Myocyte (in vitro differentiated cells): ENCODE results near the gene SERPINA3. TPM values are rescaled to one million over a fixed set of nuclear protein-coding genes. Genes with fewer than 3 reads are reported as not detected.
"Not testable (repeated sequence)": the region's sequence is repeated elsewhere in the genome, so short reads cannot be mapped to it uniquely, and the experiment has no call there.

ENCODE experiments used
- DNase-seq: peaks from one replicate; pipeline ENCODE4 v3.0.0-alpha.2; 2012; ENCODE audit warnings: low read depth
- polyA plus RNA-seq: library from polyadenylated mRNA; unstranded; fragments of >200 nt; gene quantifications from one replicate; pipeline ENCODE4 v1.2.1, GENCODE V29; 2012; ENCODE audit warnings: missing spikeins
- total RNA-seq: library from RNA; depleted of rRNA; stranded (reverse); fragments of >200 nt; gene quantifications from 2 replicates; pipeline ENCODE4 v1.2.3, GENCODE V29; 2014

The SERPINA3 gene
- total RNA-seq: 0.78 and 1.7 TPM in 2 replicates
- 1.5 TPM for polyA plus RNA-seq

DNA sequence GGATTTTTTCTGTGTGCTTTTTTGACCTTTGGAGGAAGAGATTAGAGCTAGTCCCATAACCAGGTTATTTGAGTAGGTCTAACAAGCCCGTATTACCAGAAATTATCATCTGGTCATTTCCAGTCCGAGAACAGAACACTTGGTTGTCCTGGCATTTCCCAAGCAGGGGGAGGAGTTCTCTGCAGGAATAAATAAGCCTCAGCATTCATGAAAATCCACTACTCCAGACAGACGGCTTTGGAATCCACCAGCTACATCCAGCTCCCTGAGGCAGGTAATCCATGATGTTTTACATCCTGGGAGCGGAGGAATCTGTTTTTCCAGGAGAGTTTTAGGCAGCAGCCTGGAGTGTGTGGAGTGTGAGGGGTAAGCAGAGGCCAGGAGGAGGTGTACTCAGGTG, at the start of gene SERPINA3:
Gene SERPINA3, plus strand, starts transcription at position 218 of the 400 bp plus-strand sequence. CDS start 2,051 bp downstream, outside the sequence.
- no peak for DNase-seq

DNA sequence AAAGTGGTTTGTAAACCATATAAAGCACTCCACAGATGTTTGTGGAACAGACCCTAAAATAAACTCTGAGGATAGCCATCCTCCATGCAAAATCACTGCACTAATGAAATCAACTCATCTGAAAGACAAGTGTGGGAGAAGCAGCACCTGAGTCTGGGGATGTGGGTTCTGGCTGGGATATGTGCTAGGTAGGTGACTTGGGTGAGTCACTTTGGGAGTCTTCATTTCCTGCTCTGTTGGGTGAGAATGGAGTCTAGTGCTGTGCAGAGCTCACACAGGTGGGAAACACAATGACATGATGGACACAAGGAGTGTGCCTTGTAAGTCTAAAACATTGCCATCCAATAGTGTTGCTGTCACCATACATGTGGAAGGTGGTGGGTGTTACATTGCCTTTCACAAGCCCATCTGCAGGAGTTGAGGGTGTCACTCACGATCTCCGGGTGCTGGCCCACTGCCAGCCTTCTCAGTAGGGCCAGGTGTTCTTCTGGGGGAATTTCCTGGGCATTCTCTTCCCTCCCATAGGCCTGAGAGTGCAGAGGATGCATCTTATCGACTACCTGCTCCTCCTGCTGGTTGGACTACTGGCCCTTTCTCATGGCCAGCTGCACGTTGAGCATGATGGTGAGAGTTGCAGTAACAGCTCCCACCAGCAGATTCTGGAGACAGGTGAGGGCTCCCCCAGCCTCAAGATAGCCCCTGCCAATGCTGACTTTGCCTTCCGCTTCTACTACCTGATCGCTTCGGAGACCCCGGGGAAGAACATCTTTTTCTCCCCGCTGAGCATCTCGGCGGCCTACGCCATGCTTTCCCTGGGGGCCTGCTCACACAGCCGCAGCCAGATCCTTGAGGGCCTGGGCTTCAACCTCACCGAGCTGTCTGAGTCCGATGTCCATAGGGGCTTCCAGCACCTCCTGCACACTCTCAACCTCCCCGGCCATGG, 49.0 kb upstream of the SERPINA3 start:
- DNase-seq: no peak

DNA sequence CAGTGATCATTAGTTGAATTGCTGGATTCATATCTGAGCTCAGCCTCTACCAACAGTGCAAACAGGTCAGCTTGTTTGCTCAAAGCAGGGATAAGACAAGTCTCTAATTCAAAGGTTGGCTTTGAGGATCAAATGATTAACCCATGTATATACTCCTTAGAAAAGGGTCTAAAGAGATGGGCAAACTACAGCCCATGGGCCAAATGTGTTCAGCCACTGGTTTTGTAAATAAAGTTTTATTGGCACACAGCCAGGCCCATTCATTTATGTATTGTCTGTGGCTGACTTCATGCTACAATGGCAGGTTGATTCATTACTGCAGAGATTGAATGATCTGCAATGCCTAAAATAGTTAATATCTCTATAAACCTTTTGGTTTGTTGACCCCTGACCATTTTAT, 47.8 kb upstream of the SERPINA3 start:
- DNase-seq: no peak

DNA sequence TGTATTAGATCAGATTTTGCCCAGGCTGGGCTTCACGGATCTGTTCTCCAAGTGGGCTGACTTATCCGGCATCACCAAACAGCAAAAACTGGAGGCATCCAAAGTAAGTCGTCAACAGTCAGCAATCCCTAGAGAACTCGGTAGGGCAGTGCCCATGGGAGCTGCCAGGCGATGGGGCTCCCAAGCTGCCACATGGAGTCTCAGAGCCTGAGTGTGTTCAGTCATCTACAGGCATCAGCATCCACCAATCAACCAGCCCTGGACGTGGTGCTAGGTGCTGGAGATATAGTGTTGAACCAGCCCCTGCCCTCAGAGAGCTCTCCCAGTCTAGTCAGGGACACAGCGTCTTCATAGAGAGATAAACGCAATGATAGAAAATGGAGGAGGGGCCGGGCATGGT, 44.0 kb upstream of the SERPINA3 start:
- no peak for DNase-seq

DNA sequence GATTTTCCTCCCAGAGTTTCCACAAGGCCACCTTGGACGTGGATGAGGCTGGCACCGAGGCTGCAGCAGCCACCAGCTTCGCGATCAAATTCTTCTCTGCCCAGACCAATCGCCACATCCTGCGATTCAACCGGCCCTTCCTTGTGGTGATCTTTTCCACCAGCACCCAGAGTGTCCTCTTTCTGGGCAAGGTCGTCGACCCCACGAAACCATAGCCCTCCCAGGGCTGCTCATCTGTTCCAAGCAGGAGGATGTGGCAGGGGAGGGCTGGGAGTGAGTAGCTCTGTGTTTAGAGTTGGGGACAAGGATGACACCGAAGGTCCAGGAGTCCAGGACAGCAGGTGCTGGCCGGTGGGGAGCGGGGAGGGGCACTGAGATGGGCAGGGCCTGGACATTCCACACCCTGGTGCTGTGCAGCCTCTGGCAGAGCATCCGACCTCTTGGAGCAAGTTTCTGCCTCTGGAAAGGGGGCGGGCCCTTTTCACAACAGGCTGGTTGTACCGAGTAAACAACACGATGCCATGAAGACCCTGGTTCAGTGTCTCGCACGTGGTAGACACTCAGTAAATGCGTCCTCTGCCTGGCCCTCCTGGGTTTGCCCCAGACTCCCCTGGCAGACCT, 42.7 kb upstream of the SERPINA3 start:
- no peak for DNase-seq

DNA sequence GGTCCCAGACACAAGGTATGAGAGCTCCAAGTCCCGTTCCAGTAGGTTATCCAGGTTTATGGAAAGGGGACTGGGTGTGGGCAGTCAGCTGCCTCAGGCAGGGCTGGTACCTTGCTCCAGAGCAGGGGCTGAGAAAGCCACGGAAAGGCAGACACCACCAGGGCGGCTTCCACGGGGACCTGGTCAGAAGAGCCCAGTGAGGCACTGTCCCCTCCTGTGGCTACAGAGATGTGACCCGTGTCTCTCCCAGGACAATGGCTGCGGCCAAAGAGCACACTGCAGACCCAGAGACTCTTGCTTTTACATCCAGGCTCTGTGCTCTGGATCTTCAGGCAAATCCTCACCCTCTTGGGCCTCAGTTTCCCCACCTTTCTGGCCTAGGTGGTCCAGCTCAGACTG, 42.2 kb upstream of the SERPINA3 start:
- no peak for DNase-seq

DNA sequence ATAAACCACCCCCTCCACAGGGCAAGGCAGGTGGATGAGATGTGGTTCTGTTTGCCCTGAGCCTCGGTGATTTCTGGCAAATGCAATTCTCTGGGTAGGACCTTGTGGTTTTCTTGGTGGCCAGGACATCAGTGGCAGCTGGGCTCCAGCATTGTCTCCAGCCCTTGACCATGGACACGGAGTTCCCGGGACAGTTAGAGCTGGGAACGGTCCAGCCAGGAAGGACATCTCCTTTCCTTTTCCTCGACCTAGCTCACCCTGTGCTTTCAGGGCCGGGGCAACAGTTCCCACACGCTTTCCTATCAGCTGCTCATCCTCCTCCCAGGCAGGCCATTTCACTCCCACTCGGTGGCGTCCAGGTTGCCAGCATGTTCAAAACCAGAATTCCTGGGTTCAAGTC, 41.8 kb upstream of the SERPINA3 start:
- DNase-seq: peak; percentile 43

DNA sequence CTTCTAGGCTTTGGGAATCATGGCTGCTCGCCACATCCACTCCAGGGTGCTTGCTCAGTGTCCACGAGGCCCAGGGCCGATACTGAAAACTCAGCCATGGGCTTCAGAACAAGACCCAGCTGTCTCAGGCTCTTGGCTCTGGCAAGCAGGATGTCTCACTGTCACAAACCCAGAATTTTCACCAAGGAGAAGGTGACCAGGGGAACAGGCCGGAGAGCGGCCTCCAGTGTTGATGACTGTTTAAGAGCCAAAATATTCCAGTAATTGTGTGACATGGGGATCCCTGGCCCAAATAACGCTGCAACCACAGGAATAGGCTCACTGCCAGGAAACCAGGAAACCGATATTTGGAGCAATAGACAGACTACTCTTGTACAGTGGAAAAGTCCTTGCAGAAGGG, 40.8 kb upstream of the SERPINA3 start:
- no peak for DNase-seq

DNA sequence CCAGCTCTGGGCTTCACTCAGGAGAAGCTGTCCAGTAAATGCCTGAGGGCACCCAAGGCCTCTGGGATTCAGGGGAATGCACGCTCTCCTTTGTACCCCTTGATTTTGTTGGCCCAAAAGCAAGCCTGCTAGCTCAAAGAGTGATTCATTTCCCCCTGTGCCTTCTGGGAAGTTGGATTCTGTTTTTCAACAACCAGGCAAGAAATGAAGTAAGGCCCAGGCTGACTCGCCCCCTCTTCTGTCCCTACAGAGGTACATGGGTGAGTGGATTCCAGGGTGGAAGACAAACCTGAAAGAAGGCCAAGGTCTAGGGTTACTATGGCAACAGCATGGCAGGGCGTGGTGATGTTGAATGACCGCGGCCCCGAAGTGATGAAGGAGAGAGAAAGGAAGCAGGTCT, 40.2 kb upstream of the SERPINA3 start:
- DNase-seq: no peak

DNA sequence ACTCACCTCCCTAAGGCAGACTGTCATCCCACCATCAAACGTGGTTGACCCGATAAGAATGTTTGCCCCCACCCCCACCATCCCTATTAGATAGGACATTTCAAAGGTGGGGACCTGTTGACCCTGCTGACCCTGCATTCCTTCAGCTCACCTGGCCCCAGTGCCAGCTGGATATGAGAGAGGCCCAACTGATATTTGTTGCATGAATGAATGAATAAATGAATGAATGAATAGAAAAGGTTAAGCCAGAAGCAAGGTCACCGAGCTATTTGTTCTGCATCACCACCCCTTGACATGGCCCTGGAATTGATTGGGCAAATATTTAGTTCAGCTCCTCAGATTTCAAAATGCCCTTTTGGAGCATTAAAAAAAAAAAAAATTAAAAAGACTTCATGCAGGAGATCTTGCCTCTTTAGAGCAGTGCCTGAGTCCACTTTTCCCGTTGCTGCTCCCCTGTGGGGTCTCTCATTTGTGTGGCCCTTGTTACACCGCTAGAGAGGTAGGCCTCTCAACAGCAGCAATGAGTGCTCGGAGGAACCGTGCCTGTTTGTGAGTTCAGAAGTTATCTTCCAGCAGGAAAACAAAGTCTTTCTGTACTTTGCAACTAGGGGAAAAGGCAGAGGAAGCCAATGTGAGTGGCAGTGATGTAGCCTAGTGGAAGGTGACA, 39.4 kb upstream of the SERPINA3 start:
- no peak for DNase-seq

DNA sequence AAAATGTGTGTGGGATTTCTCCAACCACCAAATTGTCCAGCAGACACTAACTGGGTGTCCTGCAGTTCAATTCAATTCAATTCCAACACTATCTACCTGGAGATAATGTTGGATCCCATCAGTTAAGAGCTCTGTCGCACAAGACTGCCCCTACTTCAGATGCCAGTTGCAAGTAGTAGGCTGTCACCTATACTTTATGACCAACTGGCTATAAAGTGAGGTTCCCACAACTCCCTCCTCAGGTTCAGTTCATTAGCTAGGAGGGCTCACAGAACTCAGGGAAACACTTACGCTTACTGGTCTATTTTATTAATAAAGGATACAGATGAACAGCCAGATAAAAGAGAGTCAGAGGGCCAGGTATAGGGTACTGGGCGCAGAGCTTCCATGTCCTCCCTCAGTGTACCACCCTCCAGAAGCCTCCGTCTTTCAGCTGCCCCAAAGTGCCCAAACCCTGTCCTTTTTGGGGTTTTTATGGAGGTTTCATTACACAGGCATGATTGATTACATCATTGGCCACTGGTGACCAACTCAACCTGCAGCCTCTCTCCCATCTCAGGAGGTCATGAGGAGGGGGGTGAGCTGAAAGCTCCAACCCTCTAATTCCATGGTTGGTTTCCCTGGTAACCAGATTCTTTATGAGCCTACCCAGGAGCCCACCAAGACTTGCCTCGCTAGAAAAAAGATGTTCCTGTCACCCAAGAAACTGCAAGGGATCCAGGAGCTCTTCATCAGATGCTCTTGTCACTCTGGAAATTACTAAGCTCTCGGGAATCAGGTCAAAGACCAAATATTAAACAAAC, 38.5 kb upstream of the SERPINA3 start:
- DNase-seq: no peak

DNA sequence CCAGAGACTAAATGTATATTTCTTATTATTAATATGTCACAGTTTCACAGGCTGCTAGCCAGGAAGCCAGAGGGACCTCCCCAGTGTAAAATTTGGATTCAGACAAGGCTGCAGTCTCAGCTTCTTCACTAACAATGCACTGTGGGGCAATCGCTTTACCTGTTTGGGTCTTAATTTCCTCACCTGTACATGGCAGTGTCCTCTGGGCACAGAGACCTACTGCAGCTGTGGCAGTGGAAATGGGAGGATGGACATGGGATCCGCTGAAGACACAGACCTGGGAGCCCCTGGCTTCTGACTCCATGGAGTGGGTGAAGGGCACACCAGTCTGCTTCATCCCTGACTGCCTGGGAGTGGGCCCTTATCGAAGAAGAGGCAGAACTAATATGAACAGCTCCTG, 37.9 kb upstream of the SERPINA3 start:
- no peak for DNase-seq

DNA sequence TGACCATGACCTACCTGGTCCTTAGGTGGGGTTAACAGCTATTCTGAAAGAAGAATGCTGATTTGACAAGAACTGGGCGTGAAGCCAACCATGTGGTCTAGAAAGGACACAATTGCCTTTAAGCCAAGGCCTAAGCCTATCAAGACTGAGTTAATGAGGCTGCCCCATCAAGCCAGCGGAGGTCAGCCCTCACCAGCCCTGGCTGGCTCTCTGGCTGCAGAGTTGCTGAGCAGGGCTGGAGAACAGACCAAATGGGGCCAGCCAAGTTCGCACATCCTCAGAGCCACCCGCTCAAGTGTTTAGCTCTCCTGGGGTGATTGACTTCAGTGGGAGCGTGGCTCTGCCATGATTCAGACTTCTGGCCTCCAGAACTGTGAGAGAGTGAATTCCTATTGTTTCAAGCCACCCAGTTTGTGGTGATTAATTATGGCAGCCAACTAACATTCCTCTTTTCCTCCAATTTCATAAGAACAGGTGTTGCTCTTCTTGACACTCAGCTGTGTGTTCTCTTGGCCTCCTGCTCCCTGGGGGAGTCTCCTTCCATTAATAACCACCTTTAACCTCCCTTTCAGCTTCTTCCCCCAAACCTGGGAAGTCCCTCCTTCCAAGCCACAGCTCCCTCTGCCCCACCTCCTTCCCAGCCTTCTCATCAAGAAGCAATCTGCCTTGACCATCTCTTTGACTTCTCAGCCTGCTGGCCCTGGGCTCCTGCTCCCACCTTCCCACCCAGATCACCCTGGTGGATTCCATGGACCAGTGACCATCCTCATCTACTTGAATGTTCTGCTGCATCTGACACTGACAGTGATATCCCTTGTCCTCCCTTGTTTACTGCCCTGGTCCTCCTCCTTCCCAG, 36.2 kb upstream of the SERPINA3 start:
- peak; percentile 70 for DNase-seq

DNA sequence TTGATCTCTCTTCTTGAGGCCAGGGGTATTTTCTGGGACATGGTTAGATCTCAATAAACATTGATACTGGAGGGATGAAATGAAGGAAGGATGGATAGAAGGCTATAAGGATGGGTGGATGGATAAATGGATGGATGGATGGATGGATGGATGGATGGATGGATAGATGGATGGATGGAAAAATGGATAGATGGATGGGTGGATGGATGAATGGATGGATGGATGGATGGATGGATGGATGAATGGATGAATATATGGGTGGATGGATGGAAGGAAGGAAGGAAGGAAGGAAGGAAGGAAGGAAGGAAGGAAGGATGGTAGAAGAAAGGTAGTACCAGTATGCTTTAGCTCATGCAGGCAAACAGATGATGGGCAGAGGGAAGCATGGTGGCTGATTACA, 34.7 kb upstream of the SERPINA3 start:
- not testable (repeated sequence) for DNase-seq

DNA sequence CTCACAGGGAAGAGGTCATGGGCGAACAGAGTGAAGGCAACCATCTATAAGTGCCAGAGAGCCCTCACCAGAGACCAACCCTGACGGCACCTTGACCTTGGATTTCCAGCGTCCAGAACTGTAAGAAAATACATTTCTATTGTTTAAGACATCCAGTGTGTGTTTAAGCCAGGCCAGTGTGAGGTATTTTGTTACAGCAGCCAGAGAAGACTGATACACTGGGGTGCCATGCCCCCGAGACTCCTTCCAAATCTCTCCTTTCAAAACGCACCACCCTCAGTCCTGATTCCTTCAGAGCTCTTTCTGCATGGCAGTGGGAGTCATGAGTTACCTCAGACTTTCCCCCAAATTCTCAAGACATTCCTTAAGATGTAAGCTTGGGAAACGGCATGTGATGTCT, 33.5 kb upstream of the SERPINA3 start:
- DNase-seq: no peak

DNA sequence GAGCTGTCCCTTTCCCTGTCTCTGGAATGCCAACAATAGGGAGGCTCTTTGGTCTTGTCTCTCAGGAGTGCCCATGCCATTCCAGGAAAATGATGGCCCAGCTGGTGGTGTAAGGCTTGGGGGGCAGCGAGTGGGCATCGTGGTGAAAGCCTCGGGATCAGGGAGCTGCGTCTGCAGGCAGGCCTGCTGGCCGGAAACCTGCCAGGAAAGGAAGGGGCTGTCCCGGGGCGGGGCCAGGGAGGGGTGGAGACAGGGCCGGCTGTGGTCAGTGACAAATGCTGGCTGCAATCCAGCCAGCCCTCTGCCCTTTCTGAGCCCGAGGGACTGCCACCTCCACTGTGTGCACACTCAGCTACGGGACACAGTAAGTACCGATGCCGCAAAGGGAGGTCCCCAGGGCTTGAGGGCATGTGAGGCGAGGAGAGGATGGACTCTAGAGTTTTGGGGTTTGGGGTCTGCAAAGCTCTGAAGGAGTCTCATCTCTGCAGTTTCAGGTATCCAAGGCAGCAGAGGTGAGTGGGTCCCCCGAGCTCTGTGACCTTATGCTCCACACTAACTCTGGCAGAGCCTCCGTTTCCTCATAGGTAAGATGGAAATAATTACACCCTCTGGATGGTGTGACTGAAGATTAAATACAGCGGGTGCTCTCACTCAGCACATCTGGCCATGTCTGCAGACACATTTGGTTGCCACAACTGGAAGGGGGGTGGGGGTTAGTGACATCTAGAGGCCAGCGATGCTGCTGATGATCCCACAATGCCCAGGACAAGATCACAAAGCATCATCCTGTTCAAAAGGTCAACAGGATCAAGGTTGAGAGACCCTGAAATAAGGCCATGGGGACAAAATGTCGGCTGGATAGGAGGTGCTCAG, 30.8 kb upstream of the SERPINA3 start, which contains the start of gene SERPINA5:
Gene SERPINA5, plus strand, starts transcription at position 300 of the 873 bp plus-strand sequence. CDS start 5,937 bp downstream, outside the sequence.
- peak; percentile 31 for DNase-seq

DNA sequence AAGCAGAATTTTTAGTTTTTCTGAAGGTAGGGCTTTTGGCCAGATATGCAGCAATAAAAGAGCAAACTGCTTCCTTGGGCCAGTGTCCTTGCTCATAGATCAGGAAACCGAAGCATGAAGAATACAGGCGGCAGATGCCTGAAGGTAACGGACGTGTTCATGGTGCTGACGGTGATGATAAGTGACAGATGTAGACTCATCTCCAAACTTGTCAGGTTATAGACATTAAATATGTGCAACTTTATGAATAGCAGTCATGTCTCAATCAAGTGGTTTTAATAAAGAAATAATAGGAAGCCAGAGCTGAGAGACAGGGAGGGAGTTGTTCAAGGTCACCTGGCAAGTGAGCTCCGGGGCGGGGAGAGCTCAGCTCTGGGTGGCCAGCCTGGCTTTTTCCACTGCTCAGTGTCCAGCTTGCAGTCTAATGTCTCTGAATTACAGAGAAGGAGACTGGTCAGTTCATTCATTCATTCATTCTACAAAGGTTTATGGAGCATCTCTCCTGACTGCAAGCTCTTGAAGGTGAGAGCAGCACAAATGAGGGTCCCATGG, 29.9 kb upstream of the SERPINA3 start:
- DNase-seq: no peak

DNA sequence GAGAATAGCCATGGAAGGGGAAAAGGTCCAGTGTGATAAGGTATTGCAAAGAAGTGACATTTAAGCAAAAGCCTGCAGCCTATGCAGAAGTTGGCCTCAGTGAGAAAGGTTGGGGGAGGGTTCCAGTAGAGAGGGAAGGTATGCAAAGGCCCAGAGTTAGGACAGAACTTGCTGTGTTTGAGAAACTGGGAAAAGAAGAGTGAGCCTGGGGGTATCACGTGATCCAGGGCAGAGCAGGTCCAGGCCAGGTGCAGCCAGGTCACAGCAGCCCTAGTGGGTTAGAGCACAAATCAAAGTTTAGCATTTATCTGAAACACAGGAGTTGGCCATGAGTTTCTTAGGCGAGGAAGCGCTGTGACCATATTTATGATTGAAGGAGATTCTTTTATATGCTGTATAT, 29.3 kb upstream of the SERPINA3 start:
- no peak for DNase-seq

DNA sequence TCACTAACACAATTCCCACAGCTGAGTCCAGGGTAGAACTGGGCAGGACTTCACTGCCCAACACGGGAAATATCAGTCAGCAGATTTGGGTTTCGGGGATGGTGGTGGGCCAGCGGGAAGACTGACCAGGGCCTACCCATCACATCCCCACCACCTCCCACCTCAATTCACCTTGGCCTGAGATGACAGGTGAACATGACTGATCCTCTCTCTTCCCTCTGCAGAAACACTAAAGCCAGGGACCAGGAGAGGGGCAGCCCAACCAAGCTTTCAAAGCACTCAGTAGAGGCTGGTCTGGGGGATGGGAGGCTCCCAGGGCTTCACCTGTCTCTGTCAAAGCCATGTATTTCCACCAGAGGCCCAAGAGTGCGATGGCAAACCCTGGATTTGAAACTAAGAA, 28.6 kb upstream of the SERPINA3 start:
- DNase-seq: no peak
